Testis (tissue), 3 donors: Measurements from ENCODE around the gene DNAJC10. TPM values are rescaled to one million over a fixed set of nuclear protein-coding genes. Genes with fewer than 3 reads are reported as not detected.
"Not testable (repeated sequence)": the region's sequence is repeated elsewhere in the genome, so short reads cannot be mapped to it uniquely, and the experiment has no call there.

Source experiments
- DNase-seq: peaks from one replicate; pipeline ENCODE4 v3.0.0-alpha.2; 2019
- H3K27ac ChIP-seq, 2 donors: fragments of 200-600 bp; sonication (generic); one replicate each; pipeline ENCODE4 v1.5.1; 2019
- H3K27me3 ChIP-seq: fragments of 200-600 bp; sonication (generic); one replicate; pipeline ENCODE4 v1.5.1; 2019
- H3K36me3 ChIP-seq: fragments of 200-600 bp; sonication (generic); one replicate; pipeline ENCODE4 v1.5.1; 2017; ENCODE audit warnings: low read depth; ENCODE audit errors: missing control alignments
- H3K4me1 ChIP-seq: fragments of 200-600 bp; sonication (generic); one replicate; pipeline ENCODE4 v1.5.1; 2019
- H3K4me3 ChIP-seq, 2 donors: fragments of 200-600 bp; sonication (generic); one replicate each; pipeline ENCODE4 v1.5.1; 2017 to 2019
- H3K9me3 ChIP-seq: fragments of 200-600 bp; sonication (generic); one replicate; pipeline ENCODE4 v1.5.1; 2017
- CTCF ChIP-seq, 3 experiments: fragments of 450-650 bp in 2 of 3; fragments of 200-600 bp in 1 of 3; sonication (generic) in 1 of 3; IDR thresholded peaks; one replicate each; pipeline ENCODE4 v1.5.1; 2016 to 2019; ENCODE audit warnings: antibody characterized with exemption in 3 of 3, mild to moderate bottlenecking in 2 of 3, moderate library complexity in 1 of 3
- POLR2A ChIP-seq: fragments of 450-650 bp; IDR thresholded peaks from one replicate; pipeline ENCODE4 v1.6.1; 2017; ENCODE audit warnings: antibody characterized with exemption, mild to moderate bottlenecking, moderate library complexity
- WGBS, 2 donors: methylation state at CpG; one replicate each; pipeline ENCODE4 v1.1.5; 2018; 5-methylcytosine and 5-hydroxymethylcytosine counted together
- intact Hi-C: fragments of 100-400 bp; cut with DNase I; formaldehyde crosslinking; loops from one replicate; pipeline ENCODE4 v1.15.1; 2023; ENCODE audit warnings: low total_unique reads
- polyA plus RNA-seq: library from polyadenylated mRNA; stranded (reverse); fragments of 350-450 nt; fragmentation: Illumina TruSeq; extraction: RNeasy Lipid Tissue Mini Kit (QIAGEN cat#74804); gene quantifications from one replicate; pipeline ENCODE4 v1.2.3, GENCODE V29; 2014; ENCODE audit warnings: low read depth, low replicate concordance; ENCODE audit not compliant: insufficient read depth
- total RNA-seq, 2 donors: library from RNA; depleted of rRNA; stranded (reverse); fragments of >200 nt; gene quantifications; one replicate each; pipeline ENCODE4 v1.2.3, GENCODE V29; 2016

The DNAJC10 gene
- total and polyA plus RNA-seq, 3 donors from 2014 or later, result 51.0 to 91.3 (median 81.4) TPM

GRCh38 chr2:182718459-182718858 is 2.4 kb downstream of the DNAJC10 start:
- H3K4me3 ChIP-seq, result no peak overlapping the region
- H3K9me3 ChIP-seq, result no peaks in the 10 kb centered on the region
- H3K36me3 ChIP-seq, result no peaks in the 10 kb centered on the region
- TF ChIP-seq CTCF (IDR thresholded peaks at IDR 0.05) (no peak), POLR2A (no peak)
- 60 to 66% methylated on average over 4 of the region's 4 CpGs for WGBS, 2 donors
- no peak for DNase-seq
- no peaks in the 10 kb centered on the region for H3K27me3 ChIP-seq
- no peak overlapping the region for H3K27ac ChIP-seq
- intact Hi-C loops, result no loop called here
- peaks cover 5% of the 10 kb centered on the region for H3K4me1 ChIP-seq

GRCh38 chr2:182719116-182719515 is 3.1 kb downstream of the DNAJC10 start:
- H3K36me3 ChIP-seq, H3K4me1 ChIP-seq, DNase-seq, H3K27ac ChIP-seq, intact Hi-C loops, H3K27me3 ChIP-seq, H3K9me3 ChIP-seq, H3K4me3 ChIP-seq: not testable (repeated sequence)
- WGBS, 2 donors, result 93 to 95% methylated on average over 8 of the region's 8 CpGs

GRCh38 chr2:182724656-182725055 is 8.6 kb downstream of the DNAJC10 start:
- intact Hi-C loops, result no loop called here
- WGBS, 2 donors, result 78 to 87% methylated on average over 3 of the region's 3 CpGs
- H3K4me3 ChIP-seq, result no peak overlapping the region

GRCh38 chr2:182726473-182726872 is 10.4 kb downstream of the DNAJC10 start:
- TF ChIP-seq CTCF (IDR thresholded peaks at IDR 0.05) (no peak), POLR2A (no peak)
- DNase-seq, result no peak
- Histone ChIP-seq H3K9me3 (no peaks in the 10 kb centered on the region), H3K27me3 (no peaks in the 10 kb centered on the region), H3K27ac (no peak overlapping the region), H3K4me1 (no peaks in the 10 kb centered on the region), H3K4me3 (no peak overlapping the region), H3K36me3 (no peaks in the 10 kb centered on the region)
- WGBS, 2 donors, result 96 to 97% methylated on average over 3 of the region's 3 CpGs
- intact Hi-C loops, result no loop called here

More at GRCh38 chr2:182724656-182725055, 8.6 kb downstream of the DNAJC10 start:
- H3K36me3 ChIP-seq, result no peaks in the 10 kb centered on the region
- H3K27me3 ChIP-seq, result no peaks in the 10 kb centered on the region
- H3K9me3 ChIP-seq, result no peaks in the 10 kb centered on the region
- DNase-seq, result no peak
- TF ChIP-seq POLR2A (no peak), CTCF (IDR thresholded peaks at IDR 0.05) (no peak)
- H3K27ac ChIP-seq, result no peak overlapping the region
- H3K4me1 ChIP-seq, result no peaks in the 10 kb centered on the region

- intact Hi-C loops, result no loop called here
- WGBS, 2 donors, result 93 to 94% methylated on average over 4 of the region's 4 CpGs
- no peaks in the 10 kb centered on the region for H3K27me3 ChIP-seq
- H3K4me3 ChIP-seq, result no peak overlapping the region
- H3K27ac ChIP-seq, result no peak overlapping the region
- DNase-seq, result no peak
- H3K4me1 ChIP-seq, result no peaks in the 10 kb centered on the region
- H3K9me3 ChIP-seq, result no peaks in the 10 kb centered on the region
- TF ChIP-seq CTCF (IDR thresholded peaks at IDR 0.05) (no peak), POLR2A (no peak)
- H3K36me3 ChIP-seq, result no peaks in the 10 kb centered on the region
These were observed 12.0 kb downstream of the DNAJC10 start for GRCh38 chr2:182728014-182728413.
